Activated T-cell treated with anti-CD3 and anti-CD28 coated beads for 24 hours (primary cell): ENCODE results near the gene NID2.

ENCODE experiments used
- DNase-seq: peaks from one replicate; pipeline ENCODE4 v3.0.0-alpha.2; 2020; ENCODE audit warnings: low read depth

The NID2 gene

GRCh38 chr14:52023518-52023917 is 45.3 kb downstream of the NID2 start:
- no peak for DNase-seq

GRCh38 chr14:52021957-52022600 is 46.8 kb downstream of the NID2 start:
- DNase-seq: no peak

GRCh38 chr14:52020866-52021717 is 47.8 kb downstream of the NID2 start:
- DNase-seq: no peak

- DNase-seq: no peak
These were observed 48.6 kb downstream of the NID2 start for GRCh38 chr14:52020161-52020714.

- no peak for DNase-seq
These were observed 49.9 kb downstream of the NID2 start for GRCh38 chr14:52018970-52019369.

GRCh38 chr14:52018252-52018651 is 50.6 kb downstream of the NID2 start:
- no peak for DNase-seq

DNA sequence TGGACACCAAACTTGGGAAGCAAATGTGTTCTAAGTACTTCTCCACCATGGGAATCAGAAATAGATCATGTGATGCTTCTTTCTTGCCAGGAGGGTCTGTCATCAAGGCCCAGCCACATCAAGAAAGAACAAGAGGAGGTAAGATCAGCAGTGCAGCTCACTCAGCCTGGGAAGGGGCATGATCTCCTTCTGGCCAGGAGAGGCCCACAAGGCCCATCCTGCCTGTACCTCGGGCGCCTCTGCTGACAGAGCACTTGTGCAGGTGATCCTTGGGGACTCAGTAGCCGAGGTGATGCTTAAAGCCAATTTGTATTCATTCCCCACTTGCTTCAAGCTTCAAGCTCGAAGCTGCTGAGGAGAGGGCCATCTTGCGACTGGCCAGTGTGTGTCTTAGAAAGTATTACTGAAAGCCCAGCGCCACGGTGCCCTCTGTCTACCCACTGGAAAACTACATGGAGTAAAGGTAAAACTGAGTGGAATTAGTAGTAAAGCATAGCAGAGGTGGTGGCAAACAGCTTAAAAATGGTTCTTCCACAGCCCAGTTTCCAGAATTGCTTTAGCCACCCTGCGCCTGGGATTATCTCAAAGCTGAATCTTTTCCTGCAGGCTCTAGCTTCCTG is 53.3 kb downstream of the NID2 start:
- no peak for DNase-seq

DNA sequence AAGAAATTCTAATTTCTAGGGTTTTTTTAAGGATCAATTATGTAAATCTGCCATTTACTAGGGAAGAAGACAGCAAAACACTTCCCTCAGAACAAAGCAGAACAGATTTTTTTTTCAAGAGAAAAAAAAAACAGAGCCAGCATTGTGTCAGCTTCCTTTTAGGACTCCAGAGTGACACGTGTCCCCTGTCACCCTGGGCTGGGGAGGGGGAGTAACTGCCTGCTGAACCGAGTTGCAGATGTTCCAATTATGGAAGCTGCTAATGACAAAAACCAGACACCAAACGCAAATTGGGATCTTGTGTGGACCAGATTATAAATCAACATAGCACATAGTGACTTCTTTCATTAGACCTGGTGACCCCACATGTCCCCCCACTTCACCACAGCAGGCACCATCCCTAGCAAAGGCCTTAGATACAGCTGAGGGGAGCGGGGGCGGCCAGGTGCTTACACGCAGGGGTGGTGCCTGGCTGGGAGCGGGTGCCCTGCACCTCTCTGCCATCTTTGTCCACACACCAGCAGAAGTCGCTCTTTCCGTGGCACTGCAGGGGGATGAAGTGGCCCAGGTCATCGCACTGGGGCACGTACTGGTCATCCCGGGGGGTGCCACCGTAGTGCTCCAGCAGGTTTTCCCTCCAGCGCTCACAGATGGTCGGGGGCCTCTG is 54.1 kb downstream of the NID2 start:
- no peak for DNase-seq

DNA sequence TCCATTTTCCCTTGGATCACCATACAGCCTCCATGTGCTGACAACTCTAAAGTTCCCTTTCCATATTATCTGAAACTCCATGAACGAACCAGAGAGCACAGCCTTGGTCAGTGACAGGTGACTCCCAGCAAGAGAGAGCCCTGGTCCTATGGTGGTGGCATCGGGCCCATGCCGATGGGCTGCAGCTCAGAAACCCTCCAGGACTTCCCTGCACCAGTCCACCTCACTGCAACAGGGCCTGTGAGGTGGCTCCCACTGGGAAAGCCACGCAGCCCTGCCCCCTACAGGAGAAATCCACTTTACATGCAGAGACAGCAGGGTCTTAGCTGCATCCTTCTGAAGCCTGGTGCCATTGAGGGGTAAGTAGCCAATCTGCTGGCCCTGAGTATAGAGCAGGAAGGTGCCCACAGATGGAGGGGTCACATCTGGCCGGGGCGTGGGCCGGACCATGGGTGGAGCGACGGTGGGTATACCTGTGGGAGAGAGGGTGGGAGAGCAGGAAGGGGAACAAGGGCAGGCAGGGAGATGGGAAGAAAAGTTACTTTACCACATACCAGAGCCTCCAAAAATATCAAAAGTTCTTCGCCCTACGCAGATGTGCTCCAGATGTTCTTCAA is 54.8 kb downstream of the NID2 start:
- no peak for DNase-seq

DNA sequence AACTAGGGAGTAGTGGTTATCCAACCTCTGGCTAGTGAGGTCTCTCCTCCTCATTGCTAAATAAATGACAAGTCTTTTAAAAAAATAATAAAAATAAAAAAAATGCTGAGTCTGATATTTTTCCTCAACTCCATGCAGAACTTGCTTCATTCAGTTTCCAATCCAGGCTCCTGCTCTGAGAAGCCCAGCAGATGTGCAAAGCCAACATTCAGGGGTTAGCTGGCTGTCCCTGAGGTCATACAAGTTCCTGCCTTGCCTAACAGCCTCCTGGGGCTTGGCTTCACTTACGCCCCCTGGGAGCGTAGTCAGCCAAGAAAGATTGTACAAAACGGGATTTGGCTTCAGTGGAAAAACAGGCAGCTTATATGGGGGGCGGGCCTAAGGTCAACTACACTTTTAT is 56.2 kb downstream of the NID2 start:
- DNase-seq: no peak

DNA sequence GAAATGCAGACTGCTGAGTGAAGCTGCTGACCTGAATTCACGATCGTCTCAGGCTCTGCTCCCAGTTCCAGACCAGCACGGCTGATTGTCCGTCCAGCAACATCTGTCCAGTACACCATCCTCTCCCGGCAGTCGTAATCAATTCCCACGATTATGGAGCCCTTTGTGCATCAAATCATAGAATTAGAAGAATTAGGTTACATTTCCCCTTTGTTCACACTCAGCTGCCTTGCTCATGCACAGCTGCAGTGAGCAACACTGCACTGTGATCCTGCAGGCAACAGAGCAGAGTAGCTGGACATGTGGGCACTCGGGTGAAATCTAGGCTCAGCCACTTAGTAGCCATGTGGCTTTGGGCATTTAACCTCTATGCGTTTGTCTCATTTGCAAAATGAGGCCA is 57.3 kb downstream of the NID2 start:
- DNase-seq: no peak

DNA sequence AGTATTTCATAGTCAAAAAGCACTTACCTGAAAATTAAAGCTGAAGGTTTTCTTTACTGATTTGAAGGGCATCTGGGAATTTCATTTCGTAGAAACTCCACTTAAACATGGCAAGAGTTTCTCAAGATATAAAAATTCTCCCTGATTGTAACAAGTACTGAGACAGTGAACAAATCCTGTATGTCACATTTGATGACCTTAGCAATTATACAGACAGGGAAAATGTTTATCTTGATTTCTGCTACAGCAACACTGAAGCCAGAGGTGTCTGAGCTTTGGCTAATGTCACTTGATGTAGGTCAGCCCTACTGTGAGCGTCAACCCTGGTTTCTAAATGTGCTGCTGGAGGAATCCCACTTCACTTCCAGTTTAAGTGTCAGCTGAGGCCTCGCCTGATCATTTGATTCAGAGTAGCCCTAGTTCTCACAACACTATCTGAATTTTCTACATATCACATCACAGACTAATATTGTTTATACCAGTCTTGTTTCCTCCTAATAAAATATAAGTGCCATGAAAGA is 58.6 kb downstream of the NID2 start:
- no peak for DNase-seq

- DNase-seq: no peak
These were observed 60.7 kb downstream of the NID2 start for GRCh38 chr14:52008136-52008535.

- no peak for DNase-seq
These were observed 61.2 kb downstream of the NID2 start for GRCh38 chr14:52007637-52008036.

DNA sequence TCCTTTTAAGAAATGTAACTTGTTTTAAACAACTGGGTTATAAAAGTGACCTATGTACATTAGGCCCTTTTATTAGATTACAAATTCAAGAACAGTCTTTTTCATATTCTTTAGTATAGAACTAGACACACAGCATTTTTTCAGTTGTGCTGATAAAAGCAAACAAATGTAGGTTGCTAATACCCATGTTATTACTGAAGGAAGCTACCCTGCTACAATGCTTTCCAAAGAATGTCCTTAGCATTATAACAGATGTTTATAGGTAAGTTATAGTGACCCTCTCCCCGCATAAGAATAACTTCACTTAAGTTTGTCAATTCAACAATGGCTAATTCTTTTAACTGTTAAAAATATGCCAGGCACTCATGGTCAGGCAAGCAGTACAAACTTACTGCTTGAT is 61.6 kb downstream of the NID2 start:
- no peak for DNase-seq

DNA sequence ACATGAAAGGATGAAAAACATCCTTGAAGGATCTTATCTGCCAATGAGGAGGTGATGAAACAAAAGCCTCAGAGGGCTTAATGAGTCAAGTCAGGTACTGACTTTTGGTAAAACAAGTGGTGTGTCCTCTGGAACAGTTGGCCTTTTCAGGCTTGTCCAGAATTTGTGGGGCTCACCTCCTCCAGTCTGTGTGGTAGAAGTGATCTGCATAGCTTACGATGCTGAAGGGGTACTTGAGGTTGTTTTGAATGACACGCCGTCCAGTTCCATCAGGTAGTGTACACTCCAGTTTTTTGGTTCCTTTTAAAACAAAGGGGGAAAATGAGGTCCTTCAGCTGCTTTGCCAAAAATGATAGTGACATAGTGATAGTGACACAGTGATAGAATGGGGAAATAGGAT is 62.5 kb downstream of the NID2 start:
- no peak for DNase-seq

GRCh38 chr14:52005625-52006024 is 63.2 kb downstream of the NID2 start:
- no peak for DNase-seq

DNA sequence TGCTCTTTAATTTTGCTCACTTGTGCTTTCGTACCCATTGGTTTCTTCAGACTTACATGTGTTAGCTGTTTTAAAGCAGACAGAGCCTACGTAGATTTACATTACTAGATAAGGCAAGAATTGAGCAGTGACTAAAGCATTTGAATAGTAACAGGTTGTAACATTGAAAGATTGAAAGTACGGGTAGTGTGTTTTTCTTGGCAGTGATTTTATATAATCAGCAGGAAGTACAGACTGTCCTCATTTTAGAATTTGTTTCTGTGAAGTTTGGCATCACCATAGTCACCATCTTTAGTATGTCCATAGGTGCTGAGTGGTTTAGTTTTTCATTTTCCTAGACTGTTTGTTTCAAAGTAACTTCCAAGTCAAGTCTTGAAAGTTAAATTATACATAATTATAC is 65.5 kb downstream of the NID2 start:
- no peak for DNase-seq

DNA sequence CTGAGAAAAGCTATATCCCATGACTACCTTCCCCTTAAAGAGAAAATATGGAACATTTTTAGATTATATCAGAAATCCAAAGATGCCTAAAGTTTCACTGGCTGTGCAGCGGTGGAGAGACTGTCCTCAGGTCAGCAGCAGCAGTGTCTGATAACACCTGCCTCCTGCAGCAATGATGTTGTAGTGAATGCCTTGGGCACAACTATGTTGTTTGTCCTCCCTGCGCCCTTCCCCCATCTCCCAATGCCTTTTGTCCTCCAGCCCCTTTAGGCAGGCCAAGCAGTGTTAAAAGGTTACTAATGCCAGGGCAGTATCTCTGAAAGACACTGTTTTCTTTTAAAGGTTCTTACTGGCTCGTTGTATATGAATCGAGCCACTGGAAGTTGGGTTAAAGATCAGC is 66.3 kb downstream of the NID2 start:
- DNase-seq: no peak

DNA sequence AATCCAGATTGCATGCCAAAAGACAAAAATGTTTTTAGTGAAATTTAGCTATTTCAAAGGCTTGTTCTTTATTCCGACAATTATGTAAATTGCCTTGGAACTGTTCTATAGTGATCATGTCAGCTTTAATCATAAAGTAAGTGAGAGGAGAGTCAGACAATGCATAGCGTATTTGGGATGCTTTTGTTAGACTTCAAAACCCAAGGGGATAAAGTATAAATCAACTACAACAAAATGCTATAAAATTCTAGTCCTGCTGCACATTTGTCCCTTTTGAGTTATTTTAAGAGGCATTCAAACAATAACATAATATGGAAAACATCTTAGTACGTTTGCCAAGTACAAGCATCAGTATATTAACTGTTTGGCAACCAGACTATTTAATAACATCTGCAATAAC is 68.2 kb downstream of the NID2 start:
- DNase-seq: no peak

DNA sequence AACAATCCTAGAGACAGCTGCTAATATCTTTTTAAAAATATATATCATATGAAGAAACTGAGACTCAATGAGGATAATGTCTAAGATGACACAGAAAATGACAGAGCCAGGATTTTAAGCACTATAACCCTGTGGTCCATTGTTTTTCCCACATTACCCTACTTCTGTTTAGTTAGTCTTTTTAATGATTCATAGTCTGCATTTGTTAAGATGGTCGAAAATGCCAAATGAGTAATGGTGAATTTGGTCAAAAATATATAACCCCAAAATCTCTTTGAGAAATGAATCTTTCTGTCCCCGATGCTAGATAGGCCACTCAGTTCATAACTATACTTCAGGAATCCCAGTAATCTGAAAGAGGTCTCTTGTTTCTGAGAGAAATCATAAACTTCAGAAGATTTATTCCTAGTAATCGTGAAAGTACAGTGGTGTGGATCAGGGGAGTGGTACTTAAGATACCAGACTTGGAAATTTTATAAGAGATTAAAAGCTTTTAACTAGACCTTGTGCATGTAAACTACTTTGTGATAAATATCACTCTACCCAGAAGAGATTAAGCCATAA is 68.8 kb downstream of the NID2 start:
- no peak for DNase-seq
